ENCODE data around the gene NAALADL2. TPM values are rescaled to one million over a fixed set of nuclear protein-coding genes. Genes with fewer than 3 reads are reported as not detected.

NAALADL2 gene
- total and polyA plus RNA-seq, 2 of the 13 experiments (the other 11 are each of a cell fraction or from before 2014, with no cell fraction given) = 0.08 TPM; not detected in 1

- in situ Hi-C loops (cut with HindIII; ENCODE audit: extremely low pct_ligation_motif_present, low pct_unique_long_range_greater_than_20kb) (no loop called here), intact Hi-C loops (cut with micrococcal nuclease; ENCODE audit: unreplicated experiment) (no loop called here)
- no peaks in the 10 kb centered on the region for H3K9me3 ChIP-seq (ENCODE audit: low read length)
- H3K27me3 ChIP-seq (ENCODE audit: control insufficient read depth in 1 of 2, insufficient read depth in 2 of 2, low read length in 2 of 2) = no peaks in the 10 kb centered on the region
- H3K4me1 ChIP-seq (ENCODE audit: insufficient read depth, low read length) = no peaks in the 10 kb centered on the region
- no peak overlapping the region for H3K27ac ChIP-seq (ENCODE audit: extremely low read length, insufficient read depth, low read length)
- POLR2A ChIA-PET = no interaction called here
- DNase-seq (ENCODE audit: low spot score) (no peak), FAIRE-seq (no peak), ATAC-seq (no peak)
- no TSS peak for BruUV-seq (replicated peaks)
- CTCF ChIA-PET (ENCODE audit: low intra/inter-chr PET ratio, low total read pairs) = no interaction called here
- no peak overlapping the region for H3K4me2 ChIP-seq (ENCODE audit: low read depth, low read length)
- no peaks in the 10 kb centered on the region for H4K20me1 ChIP-seq (ENCODE audit: insufficient read depth, low read length)
- TF ChIP-seq ZNF383 (CRISPR knock-in tag; IDR thresholded peaks at IDR 0.05; ENCODE audit: borderline replicate concordance) (no peak), ZNF761 (CRISPR knock-in tag; conservative IDR thresholded peaks at IDR 0.05) (no peak), ZNF616 (CRISPR knock-in tag; IDR thresholded peaks at IDR 0.05; ENCODE audit: low read depth) (no peak), ZNF775 (CRISPR knock-in tag; IDR thresholded peaks at IDR 0.05; ENCODE audit: borderline replicate concordance) (no peak), SRF (IDR thresholded peaks at IDR 0.05; ENCODE audit: low read depth, low read length) (no peak), CREBL2 (CRISPR knock-in tag; IDR thresholded peaks at IDR 0.05; ENCODE audit: borderline replicate concordance) (no peak)
- H3K4me3 ChIP-seq (replicated peaks in 1 of 3; ENCODE audit: insufficient read depth in 1 of 3, low read depth in 2 of 3, low read length in 3 of 3) = no peak overlapping the region
- H3K36me3 ChIP-seq (replicated peaks in 1 of 2; ENCODE audit: control insufficient read depth in 1 of 2, insufficient read depth in 2 of 2, low read length in 2 of 2) = no peaks in the 10 kb centered on the region
- no peaks in the 10 kb centered on the region for H3K79me2 ChIP-seq (ENCODE audit: insufficient read depth, low read length)
- WGBS (ENCODE audit: low lambda C conversion rate) = 3% methylated on average over 3 of the region's 3 CpGs
- no peak overlapping the region for H3K9ac ChIP-seq (ENCODE audit: insufficient read depth, low read depth, low read length)
- no peak overlapping the region for H2AFZ ChIP-seq (ENCODE audit: low read length)
Observed at GRCh38 chr3:174951034-174951433, 91.9 kb downstream of the NAALADL2 start.

GRCh38 chr3:174951498-174952005 lies 92.4 kb downstream of the NAALADL2 start:
- ChIA-PET POLR2A (no interaction called here), CTCF (ENCODE audit: low intra/inter-chr PET ratio, low total read pairs) (no interaction called here)
- Histone ChIP-seq H3K4me1 (ENCODE audit: insufficient read depth, low read length) (no peaks in the 10 kb centered on the region), H4K20me1 (ENCODE audit: insufficient read depth, low read length) (no peaks in the 10 kb centered on the region), H2AFZ (ENCODE audit: low read length) (no peak overlapping the region), H3K4me2 (ENCODE audit: low read depth, low read length) (no peak overlapping the region), H3K27me3 (ENCODE audit: control insufficient read depth in 1 of 2, insufficient read depth in 2 of 2, low read length in 2 of 2) (no peaks in the 10 kb centered on the region), H3K36me3 (replicated peaks in 1 of 2; ENCODE audit: control insufficient read depth in 1 of 2, insufficient read depth in 2 of 2, low read length in 2 of 2) (no peaks in the 10 kb centered on the region), H3K27ac (ENCODE audit: extremely low read length, insufficient read depth, low read length) (no peak overlapping the region), H3K9ac (ENCODE audit: insufficient read depth, low read depth, low read length) (no peak overlapping the region), H3K9me3 (ENCODE audit: low read length) (no peaks in the 10 kb centered on the region), H3K79me2 (ENCODE audit: insufficient read depth, low read length) (no peaks in the 10 kb centered on the region), H3K4me3 (replicated peaks in 1 of 3; ENCODE audit: insufficient read depth in 1 of 3, low read depth in 2 of 3, low read length in 3 of 3) (no peak overlapping the region)
- in situ Hi-C loops (cut with HindIII; ENCODE audit: extremely low pct_ligation_motif_present, low pct_unique_long_range_greater_than_20kb) (no loop called here), intact Hi-C loops (cut with micrococcal nuclease; ENCODE audit: unreplicated experiment) (no loop called here)
- FAIRE-seq (no peak), DNase-seq (ENCODE audit: low spot score) (no peak), ATAC-seq (no peak)
- no TSS peak for BruUV-seq (replicated peaks)
- TF ChIP-seq KLF13 (CRISPR knock-in tag; IDR thresholded peaks at IDR 0.05) (no peak), SMYD3 (CRISPR knock-in tag; IDR thresholded peaks at IDR 0.05) (no peak), ZSCAN12 (CRISPR knock-in tag; IDR thresholded peaks at IDR 0.05) (no peak), PRMT3 (CRISPR knock-in tag; IDR thresholded peaks at IDR 0.05; ENCODE audit: borderline replicate concordance, low read depth) (no peak), GATA4 (IDR thresholded peaks at IDR 0.05; ENCODE audit: borderline replicate concordance, low read depth) (no peak), KMT2B (CRISPR knock-in tag; IDR thresholded peaks at IDR 0.05) (no peak), ZMYM4 (CRISPR knock-in tag; IDR thresholded peaks at IDR 0.05) (no peak)
- 32% methylated on average over 2 of the region's 2 CpGs for WGBS (ENCODE audit: low lambda C conversion rate)
